AG08395 (cell line): ENCODE data around the gene ATP6V1C2.
"Not testable (repeated sequence)": the region's sequence is repeated elsewhere in the genome, so short reads cannot be mapped to it uniquely, and the experiment has no call there.

Source experiments
- DNase-seq: peaks from one replicate; pipeline ENCODE4 v3.0.0; 2012; ENCODE audit warnings: mixed read lengths, low spot score

ATP6V1C2 gene

GRCh38 chr2:10813163-10814138 is 92.0 kb downstream of the ATP6V1C2 start:
- not testable (repeated sequence) for DNase-seq

- DNase-seq, result no peak
Observed at GRCh38 chr2:10814142-10814541, 92.7 kb downstream of the ATP6V1C2 start.

- DNase-seq, result no peak
Observed at GRCh38 chr2:10814571-10815331, 93.3 kb downstream of the ATP6V1C2 start.

GRCh38 chr2:10817413-10817812 is 96.0 kb downstream of the ATP6V1C2 start:
- DNase-seq, result no peak

GRCh38 chr2:10818305-10818704 is 96.9 kb downstream of the ATP6V1C2 start:
- not testable (repeated sequence) for DNase-seq

- no peak for DNase-seq
Observed at GRCh38 chr2:10818984-10819383, 97.6 kb downstream of the ATP6V1C2 start.

- DNase-seq, result no peak
Observed at GRCh38 chr2:10819714-10820314, 98.4 kb downstream of the ATP6V1C2 start.

GRCh38 chr2:10820562-10820961 is 99.1 kb downstream of the ATP6V1C2 start:
- DNase-seq, result no peak

GRCh38 chr2:10820978-10821695 is 99.7 kb downstream of the ATP6V1C2 start:
- DNase-seq, result no peak

- no peak for DNase-seq
Observed at GRCh38 chr2:10824191-10824590, 102.8 kb downstream of the ATP6V1C2 start.

- no peak for DNase-seq
Observed at GRCh38 chr2:10826026-10826425, 104.6 kb downstream of the ATP6V1C2 start.

- no peak for DNase-seq
Observed at GRCh38 chr2:10826625-10827024, 105.2 kb downstream of the ATP6V1C2 start.

- no peak for DNase-seq
Observed at GRCh38 chr2:10828346-10828745, 106.9 kb downstream of the ATP6V1C2 start.

GRCh38 chr2:10829299-10829698 is 107.9 kb downstream of the ATP6V1C2 start:
- DNase-seq, result no peak

- DNase-seq, result no peak
Observed at GRCh38 chr2:10830203-10830602, 108.8 kb downstream of the ATP6V1C2 start.

GRCh38 chr2:10830641-10831399 is 109.4 kb downstream of the ATP6V1C2 start:
- DNase-seq, result no peak

- DNase-seq, result no peak
Observed at GRCh38 chr2:10831400-10831985, 110.1 kb downstream of the ATP6V1C2 start.

GRCh38 chr2:10832203-10832936 is 110.9 kb downstream of the ATP6V1C2 start:
- peak; percentile 89 for DNase-seq

GRCh38 chr2:10833021-10833420 is 111.6 kb downstream of the ATP6V1C2 start:
- DNase-seq, result no peak

- DNase-seq, result no peak
Observed at GRCh38 chr2:10834068-10834655, 112.7 kb downstream of the ATP6V1C2 start.
